HEK293 (cell line): ENCODE measurements around the gene TBC1D5.

ENCODE experiments used
- ZNF239 ChIP-seq: fragments of 450-650 bp; formaldehyde crosslinking; IDR thresholded peaks from 2 replicates; pipeline ENCODE4 v1.5.1; 2016; ENCODE audit warnings: missing biosample characterization, missing genetic modification characterization
- ZNF785 ChIP-seq: fragments of 450-650 bp; formaldehyde crosslinking; IDR thresholded peaks from 2 replicates; pipeline ENCODE4 v1.5.1; 2016; ENCODE audit warnings: missing biosample characterization, missing genetic modification characterization

GRCh38 chr3:17182166-17182565 is 560.3 kb downstream of the TBC1D5 start:
- TF ChIP-seq ZNF239 (tag by site-specific recombination): no peak
- TF ChIP-seq ZNF785 (tag by site-specific recombination): no peak
